ENCODE results near the gene COLEC12. TPM values are rescaled to one million over a fixed set of nuclear protein-coding genes. Genes with fewer than 3 reads are reported as not detected.
A peak's percentile ranks its signal among the peaks of the same experiment; 100 is the strongest.
"Not testable (repeated sequence)": the region's sequence is repeated elsewhere in the genome, so short reads cannot be mapped to it uniquely, and the experiment has no call there.

Gene COLEC12
- total and polyA plus RNA-seq, 5 donors: 1.7 to 10.6 (median 6.5) TPM

DNA sequence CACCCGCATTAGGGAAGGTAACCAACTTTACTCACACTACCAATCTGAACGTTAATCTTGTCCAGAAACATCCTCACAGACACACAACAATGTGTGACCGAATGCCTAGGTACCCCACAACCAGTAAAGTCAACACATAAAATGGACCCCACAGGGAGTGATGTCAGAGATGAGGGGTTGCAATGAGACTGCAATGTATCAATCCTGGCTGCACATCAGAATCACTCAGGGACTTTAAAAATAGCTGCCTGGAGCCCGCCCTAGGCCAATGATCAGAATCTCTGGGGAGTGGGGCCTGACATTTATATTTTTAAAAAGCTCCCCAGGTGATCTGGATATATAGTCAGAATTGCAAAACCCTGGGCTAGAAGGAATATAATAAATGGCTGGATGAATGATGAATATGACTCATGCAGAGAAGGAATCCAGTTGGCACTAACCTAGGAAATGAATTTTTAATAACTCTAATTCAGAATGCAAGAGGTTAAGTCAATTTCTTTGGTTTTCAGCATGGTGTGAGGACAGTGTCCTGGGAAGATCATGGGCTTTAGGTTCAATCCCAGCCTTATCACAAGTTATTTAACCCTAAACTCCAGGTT is 92.8 kb downstream of the COLEC12 start:
- H3K4me3 ChIP-seq (ENCODE audit: low read length): no peak overlapping the region
- H3K27me3 ChIP-seq (ENCODE audit: control insufficient read depth, insufficient read depth): no peaks in the 10 kb centered on the region
- 85% methylated on average over 4 of the region's 4 CpGs for WGBS
- H3K9me3 ChIP-seq (ENCODE audit: control insufficient read depth, low read length): no peaks in the 10 kb centered on the region
- no peaks in the 10 kb centered on the region for H3K4me1 ChIP-seq (ENCODE audit: control insufficient read depth, insufficient read depth, low read length)
- intact Hi-C loops (cut with DNase I): no loop called here
- DNase-seq (no peak), ATAC-seq (no peak)
- no peak overlapping the region for H3K27ac ChIP-seq (ENCODE audit: low read length)

GRCh38 chr18:407191-407590 is 93.3 kb downstream of the COLEC12 start:
- WGBS: 69% methylated on average over 3 of the region's 3 CpGs
- DNase-seq (peak in 1 of 3 donors; percentile 47), ATAC-seq (peak in 1 of 2 donors; percentile 51)
- Histone ChIP-seq H3K4me3 (ENCODE audit: low read length) (no peak overlapping the region), H3K9me3 (ENCODE audit: control insufficient read depth, low read length) (no peaks in the 10 kb centered on the region), H3K27me3 (ENCODE audit: control insufficient read depth, insufficient read depth) (no peaks in the 10 kb centered on the region), H3K27ac (ENCODE audit: low read length) (no peak overlapping the region), H3K4me1 (ENCODE audit: control insufficient read depth, insufficient read depth, low read length) (no peaks in the 10 kb centered on the region)
- intact Hi-C loops (cut with DNase I): no loop called here

- intact Hi-C loops (cut with DNase I): no loop called here
- 86% methylated on average over 6 of the region's 6 CpGs for WGBS
- no peaks in the 10 kb centered on the region for H3K9me3 ChIP-seq (ENCODE audit: control insufficient read depth, low read length)
- no peak for ATAC-seq
- no peaks in the 10 kb centered on the region for H3K4me1 ChIP-seq (ENCODE audit: control insufficient read depth, insufficient read depth, low read length)
- H3K27ac ChIP-seq (ENCODE audit: low read length): no peak overlapping the region
- no peak overlapping the region for H3K4me3 ChIP-seq (ENCODE audit: low read length)
- DNase-seq: no peak
- no peaks in the 10 kb centered on the region for H3K27me3 ChIP-seq (ENCODE audit: control insufficient read depth, insufficient read depth)
Measured at GRCh38 chr18:406677-407076, 93.8 kb downstream of the COLEC12 start.

DNA sequence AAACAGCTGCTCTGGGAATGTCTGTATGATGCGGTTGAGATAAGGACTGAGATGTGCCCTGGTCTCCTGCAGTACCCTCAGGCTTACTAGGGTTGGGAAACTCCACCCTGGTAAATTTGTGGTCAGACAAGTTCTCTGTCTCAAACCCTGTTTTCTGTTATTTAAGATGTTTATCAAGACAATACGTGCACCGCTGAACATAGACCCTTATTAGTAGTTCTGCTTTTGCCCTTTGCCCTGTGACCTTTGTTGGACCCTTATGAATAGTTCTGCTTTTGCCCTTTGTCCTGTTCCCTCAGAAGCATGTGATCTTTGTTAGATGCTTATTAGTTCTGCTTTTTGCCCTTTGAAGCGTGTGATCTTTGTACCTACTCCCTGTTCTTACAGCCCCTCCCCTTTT is 95.5 kb downstream of the COLEC12 start:
- ATAC-seq; H3K27me3 ChIP-seq (ENCODE audit: control insufficient read depth, insufficient read depth); H3K27ac ChIP-seq (ENCODE audit: low read length); DNase-seq; H3K4me3 ChIP-seq (ENCODE audit: low read length); intact Hi-C loops (cut with DNase I); H3K4me1 ChIP-seq (ENCODE audit: control insufficient read depth, insufficient read depth, low read length); H3K9me3 ChIP-seq (ENCODE audit: control insufficient read depth, low read length): not testable (repeated sequence)
- 84% methylated on average over 4 of the region's 4 CpGs for WGBS

- Histone ChIP-seq H3K27ac (ENCODE audit: low read length) (no peak overlapping the region), H3K4me1 (ENCODE audit: control insufficient read depth, insufficient read depth, low read length) (no peaks in the 10 kb centered on the region), H3K4me3 (ENCODE audit: low read length) (no peak overlapping the region), H3K9me3 (ENCODE audit: control insufficient read depth, low read length) (no peaks in the 10 kb centered on the region), H3K27me3 (ENCODE audit: control insufficient read depth, insufficient read depth) (no peaks in the 10 kb centered on the region)
- no peak for ATAC-seq
- intact Hi-C loops (cut with DNase I): no loop called here
- no peak for DNase-seq
- WGBS: 82% methylated on average over 8 of the region's 8 CpGs
Measured at GRCh38 chr18:404061-404636, 96.4 kb downstream of the COLEC12 start.

GRCh38 chr18:402129-402528 is 98.4 kb downstream of the COLEC12 start:
- Histone ChIP-seq H3K27me3 (ENCODE audit: control insufficient read depth, insufficient read depth) (no peaks in the 10 kb centered on the region), H3K9me3 (ENCODE audit: control insufficient read depth, low read length) (no peaks in the 10 kb centered on the region), H3K27ac (ENCODE audit: low read length) (no peak overlapping the region), H3K4me1 (ENCODE audit: control insufficient read depth, insufficient read depth, low read length) (no peaks in the 10 kb centered on the region), H3K4me3 (ENCODE audit: low read length) (no peak overlapping the region)
- ATAC-seq (no peak), DNase-seq (no peak)
- 84% methylated on average over 5 of the region's 5 CpGs for WGBS
- intact Hi-C loops (cut with DNase I): no loop called here

DNA sequence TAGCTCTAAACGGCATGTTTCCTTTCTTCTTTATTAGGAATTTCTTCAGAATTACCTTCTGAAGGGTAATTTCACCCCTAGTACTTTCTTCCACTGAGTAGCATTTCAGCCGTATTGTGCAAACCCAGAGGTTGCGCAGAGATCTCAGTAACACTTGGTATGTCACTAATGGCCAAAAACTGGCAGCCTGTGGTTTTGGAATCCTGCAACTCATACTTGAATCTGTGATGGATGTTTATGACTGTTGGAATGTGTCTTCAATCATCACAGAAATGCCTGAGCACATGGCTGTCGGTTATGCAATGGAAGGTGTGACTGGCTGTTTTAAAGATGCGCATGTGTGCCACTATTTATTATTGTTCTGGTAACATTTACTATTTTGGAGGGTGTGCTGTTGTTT is 100.0 kb downstream of the COLEC12 start:
- H3K9me3 ChIP-seq (ENCODE audit: control insufficient read depth, low read length): no peaks in the 10 kb centered on the region
- H3K4me1 ChIP-seq (ENCODE audit: control insufficient read depth, insufficient read depth, low read length): no peaks in the 10 kb centered on the region
- no peak overlapping the region for H3K4me3 ChIP-seq (ENCODE audit: low read length)
- intact Hi-C loops (cut with DNase I): no loop called here
- H3K27me3 ChIP-seq (ENCODE audit: control insufficient read depth, insufficient read depth): no peaks in the 10 kb centered on the region
- no peak for ATAC-seq
- H3K27ac ChIP-seq (ENCODE audit: low read length): no peak overlapping the region
- 86% methylated on average over 5 of the region's 5 CpGs for WGBS
- DNase-seq: no peak

DNA sequence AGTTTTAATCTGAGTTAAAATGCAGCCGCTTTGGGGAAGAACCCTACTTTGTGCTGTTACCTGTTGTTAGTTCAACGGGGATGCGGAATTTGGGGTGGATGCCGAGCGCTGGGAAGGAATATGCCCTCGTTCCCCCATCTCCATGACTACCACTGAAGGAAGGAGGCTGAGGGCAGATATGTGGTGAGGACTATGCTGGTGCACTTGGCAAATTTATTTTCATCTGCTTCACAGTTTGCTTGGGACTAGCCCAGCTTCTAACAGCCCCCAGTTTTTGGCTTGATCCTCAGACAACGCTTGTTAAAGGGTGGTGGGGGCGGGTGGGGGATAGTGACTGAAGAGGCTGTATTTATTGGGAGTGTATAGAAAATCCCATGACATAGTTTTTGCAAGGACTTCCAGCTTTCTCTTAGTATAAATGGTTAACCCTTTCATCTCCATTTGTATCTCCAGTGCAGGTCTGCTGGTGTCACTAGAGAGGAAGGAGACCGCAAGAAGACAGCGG is 100.8 kb downstream of the COLEC12 start:
- 80% methylated on average over 10 of the region's 10 CpGs for WGBS
- Histone ChIP-seq H3K9me3 (ENCODE audit: control insufficient read depth, low read length) (no peaks in the 10 kb centered on the region), H3K27me3 (ENCODE audit: control insufficient read depth, insufficient read depth) (no peaks in the 10 kb centered on the region), H3K4me3 (ENCODE audit: low read length) (no peak overlapping the region), H3K4me1 (ENCODE audit: control insufficient read depth, insufficient read depth, low read length) (peaks cover 4% of the 10 kb centered on the region), H3K27ac (ENCODE audit: low read length) (no peak overlapping the region)
- intact Hi-C loops (cut with DNase I): no loop called here
- no peak for ATAC-seq
- DNase-seq: no peak

- Histone ChIP-seq H3K4me3 (ENCODE audit: low read length) (no peak overlapping the region), H3K27ac (ENCODE audit: low read length) (no peak overlapping the region), H3K4me1 (ENCODE audit: control insufficient read depth, insufficient read depth, low read length) (peaks cover 4% of the 10 kb centered on the region), H3K9me3 (ENCODE audit: control insufficient read depth, low read length) (no peaks in the 10 kb centered on the region), H3K27me3 (ENCODE audit: control insufficient read depth, insufficient read depth) (no peaks in the 10 kb centered on the region)
- DNase-seq (no peak), ATAC-seq (no peak)
- intact Hi-C loops (cut with DNase I): no loop called here
- WGBS: 66% methylated on average over 8 of the region's 8 CpGs
Measured at GRCh38 chr18:398935-399630, 101.4 kb downstream of the COLEC12 start.

DNA sequence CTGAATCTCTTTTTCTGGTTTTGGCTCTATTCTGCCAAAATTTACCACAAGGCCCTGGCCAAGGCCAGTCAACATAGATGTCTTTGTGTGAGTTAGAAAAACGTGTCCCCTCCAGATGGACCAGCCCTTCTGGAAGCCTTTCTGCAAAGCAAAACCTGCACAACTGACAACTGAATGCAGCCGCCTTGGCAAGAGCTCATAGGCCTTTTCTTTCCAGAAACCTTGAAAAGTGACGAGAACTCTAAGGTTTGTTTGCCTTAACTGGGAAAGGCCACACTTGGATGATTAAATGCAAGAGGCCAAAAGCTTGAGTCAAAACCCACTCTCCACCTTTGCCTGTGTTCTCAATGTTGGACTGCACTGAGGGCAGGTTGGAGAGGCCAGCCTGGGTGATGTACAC is 103.9 kb downstream of the COLEC12 start:
- intact Hi-C loops (cut with DNase I): no loop called here
- WGBS: 86% methylated on average over 3 of the region's 3 CpGs
- no peaks in the 10 kb centered on the region for H3K9me3 ChIP-seq (ENCODE audit: control insufficient read depth, low read length)
- ATAC-seq (no peak), DNase-seq (no peak)
- no peak overlapping the region for H3K27ac ChIP-seq (ENCODE audit: low read length)
- no peak overlapping the region for H3K4me3 ChIP-seq (ENCODE audit: low read length)
- H3K27me3 ChIP-seq (ENCODE audit: control insufficient read depth, insufficient read depth): no peaks in the 10 kb centered on the region
- peaks cover 4% of the 10 kb centered on the region for H3K4me1 ChIP-seq (ENCODE audit: control insufficient read depth, insufficient read depth, low read length)

DNA sequence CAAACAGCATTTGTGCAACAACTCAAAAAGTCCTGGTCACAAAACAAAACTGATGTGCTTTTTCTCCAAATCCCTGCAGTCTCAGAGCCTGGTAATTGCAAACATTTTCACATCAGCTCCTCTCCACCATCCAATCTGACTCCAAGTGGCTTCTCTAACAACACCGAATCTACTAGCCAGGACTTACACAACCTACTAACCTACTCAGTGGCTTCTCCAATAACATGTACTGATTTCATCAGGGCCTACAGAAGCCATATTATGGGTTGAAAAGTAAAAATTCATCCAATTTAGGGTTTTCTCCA is 104.3 kb downstream of the COLEC12 start:
- H3K27me3 ChIP-seq (ENCODE audit: control insufficient read depth, insufficient read depth): no peaks in the 10 kb centered on the region
- peaks cover 4% of the 10 kb centered on the region for H3K4me1 ChIP-seq (ENCODE audit: control insufficient read depth, insufficient read depth, low read length)
- WGBS: 69% methylated on average over 1 of the region's 1 CpG
- no peak for DNase-seq
- no peaks in the 10 kb centered on the region for H3K9me3 ChIP-seq (ENCODE audit: control insufficient read depth, low read length)
- no peak overlapping the region for H3K4me3 ChIP-seq (ENCODE audit: low read length)
- no peak overlapping the region for H3K27ac ChIP-seq (ENCODE audit: low read length)
- no peak for ATAC-seq
- intact Hi-C loops (cut with DNase I): no loop called here

All from right cardiac atrium (tissue), 5 donors.